Heart right ventricle (tissue), 16 donors: Measurements from ENCODE around the gene METTL24. TPM values are rescaled to one million over a fixed set of nuclear protein-coding genes. Genes with fewer than 3 reads are reported as not detected.

ENCODE experiments used
- ATAC-seq, 8 donors: fragments of 200-7000 bp; cut with Tn5 transposase; one replicate each; pipeline ENCODE4 v1.9.1; 2020; ENCODE audit warnings: mild to moderate bottlenecking in 8 of 8, moderate library complexity in 8 of 8, moderate number of reproducible peaks in 1 of 8
- DNase-seq, 2 donors: peaks; one replicate each; pipeline ENCODE4 v3.0.0-alpha.2; 2020
- H3K27ac ChIP-seq, 10 donors: fragments of 200-600 bp; sonication (generic) in 2 of 10; one replicate each; pipeline versions ENCODE4 v1.5.0 to v1.8.0; 2020 to 2022; ENCODE audit warnings: mild to moderate bottlenecking in 3 of 10
- H3K27me3 ChIP-seq, 7 donors: fragments of 200-600 bp; one replicate each; pipeline ENCODE4 v1.8.0; 2021 to 2022; ENCODE audit warnings: mild to moderate bottlenecking in 2 of 7
- H3K36me3 ChIP-seq, 9 donors: fragments of 200-600 bp; sonication (generic) in 1 of 9; one replicate each; pipeline versions ENCODE4 v1.5.0 to v1.8.0; 2020 to 2022; ENCODE audit warnings: mild to moderate bottlenecking in 2 of 9
- H3K4me1 ChIP-seq, 9 donors: fragments of 200-600 bp; sonication (generic) in 1 of 9; one replicate each; pipeline versions ENCODE4 v1.5.0 to v1.8.0; 2020 to 2022; ENCODE audit warnings: mild to moderate bottlenecking in 4 of 9
- H3K4me3 ChIP-seq, 10 donors: fragments of 200-600 bp; sonication (generic) in 2 of 10; one replicate each; pipeline versions ENCODE4 v1.5.0 to v1.8.0; 2020 to 2022; ENCODE audit warnings: mild to moderate bottlenecking in 7 of 10, moderate library complexity in 2 of 10
- H3K9me3 ChIP-seq, 11 donors: fragments of 200-600 bp in 10 of 11; sonication (generic) in 2 of 11; one replicate each; pipeline versions ENCODE4 v1.5.0 to v1.8.0; 2013 to 2022; ENCODE audit warnings: mild to moderate bottlenecking in 2 of 11, control low read depth in 1 of 11, moderate library complexity in 1 of 11
- WGBS, 2 donors: extraction: QIAGEN DNeasy Blood & Tissue Kit; methylation state at CpG; one replicate each; pipeline ENCODE4 v1.1.7; 2013; ENCODE audit warnings: inconsistent platforms in 1 of 2; 5-methylcytosine and 5-hydroxymethylcytosine counted together
- intact Hi-C, 10 donors: fragments of 100-400 bp; cut with DNase I; formaldehyde crosslinking; loops; one replicate each; pipeline versions ENCODE4 v1.11.1 to v1.14.2; 2022
- polyA plus RNA-seq, 2 donors: library from polyadenylated mRNA; stranded (reverse); fragments of 200-250 nt; gene quantifications; one replicate each; pipeline ENCODE4 v1.2.3, GENCODE V29; 2013
- total RNA-seq, 10 donors: library from RNA; stranded (reverse); fragmentation: NEBNext Ultra II Directional in 3 of 10; extraction: Animal tissue kit (Norgen Biotek cat#: 25700) in 3 of 10; gene quantifications; one replicate each; pipeline versions ENCODE4 v1.2.1 to v1.2.4, GENCODE V29; 2021 to 2023
- TF ChIP-seq, protein P1 (sequence below), 9 donors: fragments of 200-600 bp; sonication (generic) in 2 of 9; IDR thresholded peaks; one replicate each; pipeline versions ENCODE4 v1.5.0 to v1.8.0; 2021 to 2022; ENCODE audit warnings: antibody characterized with exemption in 9 of 9, mild to moderate bottlenecking in 5 of 9, moderate library complexity in 1 of 9
- donor health status: Arrhythmogenic right ventricular cardiomyopathy.
- donor health status: ischemic (EF 13 %, LVEDD 7.1; RV severe dilation, severe dysfunction).
- donor health status: healthy with polysubstance abuse.
- donor health status: DM: no; HTN: yes; CAD: no.
- donor health status: DM: no; HTN: no; CAD: no.
- donor health status: ischemic (EF 25% LVEDD 6.9; RV normal size, moderate dysfunction).
- donor health status: ischemic (EF 25% LVEDD 5.7; RV mildly dilated, moderate dysfunction).
- donor health status: healthy.
- donor health status: DM: yes; HTN: yes; CAD: no.
- donor health status: Ischemic cardiomyopathy.
- donor health status: ischemic (EF 35%, LVEDD 5.7; RV mildly dilated, moderate dysfunction).
- donor health status: nonischemic (EF 11% LVEDD 7.7; RV severe dilation, severe dysfunction).
- donor health status: DM: yes; HTN: yes; CAD: no.
- donor health status: PGD.
- donor health status: ischemic (EF 29% LVEDD 5.4; RV normal size, mild dysfunction).
- donor health status: nonischemic (EF 23%, LVEDD 6.1; RV moderate dilation, normal function).

Gene METTL24
- total and polyA plus RNA-seq, 12 donors: 0.07 to 2.4 (median 1.3) TPM; not detected in 1

DNA sequence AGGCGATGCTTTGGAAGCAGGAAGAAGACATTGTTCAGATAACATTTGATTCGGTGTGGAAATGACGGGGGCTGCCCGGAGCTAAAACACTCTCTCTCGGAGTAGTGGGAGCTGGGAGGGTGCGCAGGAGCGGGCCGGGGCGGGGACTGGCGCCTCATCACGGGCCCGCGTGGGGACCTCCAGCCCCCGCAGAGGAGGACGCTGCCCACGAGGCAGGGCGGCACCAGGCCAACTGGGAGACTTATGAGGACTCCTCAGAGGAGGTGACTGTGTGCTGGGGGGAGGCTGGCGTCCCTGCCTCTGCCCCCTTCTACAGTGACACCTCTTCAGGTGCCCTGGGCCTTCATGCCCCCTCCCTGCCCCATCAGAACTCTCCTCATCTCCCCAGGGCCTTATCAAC, 42.1 kb upstream of the METTL24 start:
- Histone ChIP-seq H3K36me3 (peaks cover 0 to 20% (median 0%) of the 10 kb centered on the region in 9 donors), H3K4me1 (peaks cover 0 to 15% (median 6%) of the 10 kb centered on the region in 9 donors), H3K27me3 (no peaks in the 10 kb centered on the region), H3K9me3 (no peaks in the 10 kb centered on the region), H3K4me3 (peak overlapping the region; percentile 10 to 57 (median 52)), H3K27ac (peak overlapping the region in 2 of 10 donors; percentile 3 to 39)
- 42 to 52% methylated on average over 18 of the region's 18 CpGs for WGBS, 2 donors
- intact Hi-C loops: no loop called here
- TF ChIP-seq, protein P1, sequence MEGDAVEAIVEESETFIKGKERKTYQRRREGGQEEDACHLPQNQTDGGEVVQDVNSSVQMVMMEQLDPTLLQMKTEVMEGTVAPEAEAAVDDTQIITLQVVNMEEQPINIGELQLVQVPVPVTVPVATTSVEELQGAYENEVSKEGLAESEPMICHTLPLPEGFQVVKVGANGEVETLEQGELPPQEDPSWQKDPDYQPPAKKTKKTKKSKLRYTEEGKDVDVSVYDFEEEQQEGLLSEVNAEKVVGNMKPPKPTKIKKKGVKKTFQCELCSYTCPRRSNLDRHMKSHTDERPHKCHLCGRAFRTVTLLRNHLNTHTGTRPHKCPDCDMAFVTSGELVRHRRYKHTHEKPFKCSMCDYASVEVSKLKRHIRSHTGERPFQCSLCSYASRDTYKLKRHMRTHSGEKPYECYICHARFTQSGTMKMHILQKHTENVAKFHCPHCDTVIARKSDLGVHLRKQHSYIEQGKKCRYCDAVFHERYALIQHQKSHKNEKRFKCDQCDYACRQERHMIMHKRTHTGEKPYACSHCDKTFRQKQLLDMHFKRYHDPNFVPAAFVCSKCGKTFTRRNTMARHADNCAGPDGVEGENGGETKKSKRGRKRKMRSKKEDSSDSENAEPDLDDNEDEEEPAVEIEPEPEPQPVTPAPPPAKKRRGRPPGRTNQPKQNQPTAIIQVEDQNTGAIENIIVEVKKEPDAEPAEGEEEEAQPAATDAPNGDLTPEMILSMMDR (IDR thresholded peaks at IDR 0.05): no peak
- ATAC-seq (peak in 3 of 8 donors; percentile 25 to 47 (median 44)), DNase-seq (no peak)

DNA sequence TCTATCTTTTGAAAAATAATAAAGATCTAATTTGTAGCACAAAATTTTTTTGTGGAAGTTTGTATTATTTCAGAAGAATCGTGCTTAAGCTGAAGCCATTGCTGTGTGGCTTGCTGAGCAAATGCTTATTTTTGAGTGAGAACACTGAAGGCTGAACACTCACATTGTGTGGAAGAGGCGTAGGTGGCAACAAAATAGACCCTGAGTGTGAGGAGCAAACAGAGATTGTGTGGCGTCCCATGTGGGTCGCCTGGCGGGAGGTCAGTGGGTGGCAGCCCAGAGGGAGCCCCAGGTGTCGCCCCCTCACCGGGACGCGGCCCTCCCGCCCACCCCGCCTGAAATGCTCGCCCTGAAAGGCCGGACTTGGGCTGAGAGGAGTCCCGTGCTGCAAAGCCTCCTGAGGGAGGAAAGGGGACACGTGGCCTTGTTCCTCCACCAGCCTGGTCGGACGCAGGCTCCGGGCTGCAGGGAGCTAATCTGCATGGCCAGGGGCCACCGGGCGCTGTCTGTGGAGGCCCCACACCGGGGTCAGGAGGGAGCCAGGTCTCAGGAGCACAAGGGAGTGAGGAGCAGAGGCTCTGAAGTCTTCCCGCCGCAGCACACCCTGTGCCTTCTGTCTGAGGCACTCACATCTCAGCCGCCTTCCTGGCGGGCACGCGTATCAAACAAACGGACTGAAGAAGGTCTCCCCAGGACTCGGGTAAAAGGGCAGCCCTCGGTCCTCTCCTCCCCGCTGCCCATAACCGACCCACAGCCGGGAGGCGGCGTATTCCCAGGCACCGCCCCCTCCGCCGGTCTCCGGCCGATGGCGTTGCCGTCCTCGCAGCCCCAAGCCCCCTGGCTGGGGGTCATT, 41.3 kb upstream of the METTL24 start:
- intact Hi-C loops: loop anchor here in 6 of 10 donors (5.0 to 10.0 kb wide), 6 partner anchors 335 to 875 kb away; no protein-coding TSS in a partner anchor
- Histone ChIP-seq H3K27me3 (no peaks in the 10 kb centered on the region), H3K27ac (peak overlapping the region in 2 of 10 donors; percentile 3 to 39), H3K9me3 (no peaks in the 10 kb centered on the region), H3K4me1 (peaks cover 0 to 19% (median 13%) of the 10 kb centered on the region in 9 donors), H3K36me3 (peaks cover 0 to 15% (median 0%) of the 10 kb centered on the region in 9 donors), H3K4me3 (peak overlapping the region; percentile 10 to 57 (median 52))
- TF ChIP-seq, protein P1 (IDR thresholded peaks at IDR 0.05): no peak
- WGBS, 2 donors: 15 to 28% methylated on average over 43 of the region's 43 CpGs
- ATAC-seq (peak; percentile 56 to 72 (median 64)), DNase-seq (peak in 1 of 2 donors; percentile 25)

DNA sequence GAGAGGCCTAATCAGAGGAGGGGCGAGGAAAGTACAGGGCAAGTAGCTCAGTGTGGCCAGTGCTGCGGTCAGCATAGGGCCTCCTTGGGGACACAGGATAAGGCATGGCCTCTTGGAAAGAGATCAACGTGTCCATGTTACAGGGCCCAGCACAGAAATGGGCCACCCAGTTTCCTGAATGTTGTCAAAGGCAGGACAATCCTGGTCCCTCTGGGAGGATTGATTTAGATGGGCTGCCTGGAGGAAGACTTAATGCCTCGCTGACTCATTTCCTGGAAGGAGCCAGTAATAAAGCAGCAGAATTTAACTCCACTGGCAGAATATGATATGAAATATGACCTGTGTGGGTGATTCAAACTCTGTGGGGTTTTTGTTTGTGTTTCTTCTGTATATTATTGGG, 40.6 kb upstream of the METTL24 start:
- H3K9me3 ChIP-seq: no peaks in the 10 kb centered on the region
- DNase-seq (no peak), ATAC-seq (peak in 1 of 8 donors; percentile 57)
- no peaks in the 10 kb centered on the region for H3K27me3 ChIP-seq
- TF ChIP-seq, protein P1 (IDR thresholded peaks at IDR 0.05): no peak
- H3K27ac ChIP-seq: no peak overlapping the region
- H3K4me3 ChIP-seq: no peak overlapping the region
- intact Hi-C loops: loop anchor here in 6 of 10 donors (5.0 to 10.0 kb wide), 6 partner anchors 334 to 874 kb away; no protein-coding TSS in a partner anchor
- H3K4me1 ChIP-seq: peaks cover 0 to 19% (median 14%) of the 10 kb centered on the region in 9 donors
- peaks cover 0 to 12% (median 0%) of the 10 kb centered on the region in 9 donors for H3K36me3 ChIP-seq
- WGBS, 2 donors: 84% methylated on average over 4 of the region's 4 CpGs

DNA sequence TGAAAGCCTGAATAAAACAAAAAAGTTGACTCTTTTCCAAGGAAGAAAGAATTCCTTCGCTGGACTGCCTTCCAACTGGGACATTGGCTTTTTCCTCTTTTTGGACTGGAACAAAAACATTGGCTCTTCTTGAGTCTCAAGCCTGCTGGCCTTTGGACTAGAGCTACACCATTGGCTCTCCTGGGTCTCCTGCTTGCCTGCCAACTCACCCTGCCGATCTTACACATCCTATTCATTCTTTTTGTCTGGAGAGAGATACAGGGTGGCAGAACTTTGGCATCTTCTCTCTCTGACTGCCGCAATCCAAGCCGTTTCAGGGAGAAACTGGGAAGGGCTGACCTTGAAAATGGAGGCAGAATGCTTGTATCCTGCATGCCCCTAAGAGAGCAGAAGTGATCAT, 37.1 kb upstream of the METTL24 start:
- intact Hi-C loops: loop anchor here in 6 of 10 donors (5.0 to 10.0 kb wide), 6 partner anchors 330 to 870 kb away; no protein-coding TSS in a partner anchor

More for the DNA sequence above, 37.1 kb upstream of the METTL24 start:
- peak in 2 of 8 donors; percentile 50 to 52 for ATAC-seq
- H3K4me1 ChIP-seq: peaks cover 0 to 20% (median 16%) of the 10 kb centered on the region in 9 donors
- WGBS, 2 donors: 45 to 63% methylated on average over 4 of the region's 4 CpGs
- DNase-seq: no peak
- H3K4me3 ChIP-seq: no peak overlapping the region
- H3K36me3 ChIP-seq: peaks cover 0 to 8% (median 0%) of the 10 kb centered on the region in 9 donors
- no peaks in the 10 kb centered on the region for H3K9me3 ChIP-seq
- H3K27ac ChIP-seq: peak overlapping the region in 2 of 10 donors; percentile 6 to 29
- no peaks in the 10 kb centered on the region for H3K27me3 ChIP-seq
- TF ChIP-seq, protein P1 (IDR thresholded peaks at IDR 0.05): no peak
